A549 (cell line): Measurements from ENCODE around the gene CFAP65. TPM values are rescaled to one million over a fixed set of nuclear protein-coding genes. Genes with fewer than 3 reads are reported as not detected.

Experiments used
- ATAC-seq, 2 experiments: fragments of 200-7000 bp in 1 of 2; fragments of >200 bp in 1 of 2; cut with Nextera tagmentation in 1 of 2; cut with Tn5 transposase in 1 of 2; 3 replicates each; pipeline versions ENCODE4 v1.8.0 to v1.9.1; 2018 to 2020; ENCODE audit warnings: mild to moderate bottlenecking in 1 of 2, moderate library complexity in 1 of 2
- CTCF ChIA-PET: fragments of 300-600 bp; sonication (Branson Sonifier 250); formaldehyde crosslinking; extraction: SDS; loops from one replicate; lab custom pipeline; 2021; ENCODE audit warnings: antibody characterized with exemption, inconsistent platforms; lab: Yijun Ruan, JAX
- POLR2A ChIA-PET: fragments of 350-600 bp; formaldehyde crosslinking; extraction: SDS; loops from one replicate; lab custom pipeline; 2021; ENCODE audit warnings: antibody characterized with exemption, inconsistent platforms; lab: Yijun Ruan, JAX
- DNase-seq, 2 experiments: peaks; one replicate each; pipeline versions ENCODE4 v3.0.0 to v3.0.0-alpha.2; 2011 to 2016; ENCODE audit warnings: low read depth in 1 of 2, low spot score in 1 of 2
- FAIRE-seq: peaks from 2 replicates; lab custom pipeline; 2011; peaks lifted over from hg19 to GRCh38; lab: Jason Lieb, UNC
- H3K27ac ChIP-seq, 2 experiments: fragments of >200 bp; sonication (Bioruptor Twin); formaldehyde crosslinking; 3 replicates each; pipeline ENCODE4 v1.5.1; 2016 to 2017
- H3K4me1 ChIP-seq: fragments of >200 bp; sonication (Bioruptor Twin); formaldehyde crosslinking; 3 replicates; pipeline ENCODE4 v1.6.1; 2016
- H3K4me2 ChIP-seq: fragments of >200 bp; sonication (Bioruptor Twin); formaldehyde crosslinking; 3 replicates; pipeline ENCODE4 v1.6.1; 2016
- H3K4me3 ChIP-seq: fragments of >200 bp; sonication (Bioruptor Twin); formaldehyde crosslinking; 3 replicates; pipeline ENCODE4 v1.5.1; 2016
- H3K9me3 ChIP-seq: fragments of >200 bp; sonication (Bioruptor Twin); formaldehyde crosslinking; 3 replicates; pipeline ENCODE4 v1.6.1; 2016
- BCL3 ChIP-seq: fragments of >200 bp; sonication (Bioruptor Twin); formaldehyde crosslinking; IDR thresholded peaks from 3 replicates; pipeline ENCODE4 v1.6.1; 2016
- BHLHE40 ChIP-seq: IDR thresholded peaks from 2 replicates; pipeline ENCODE4 v1.6.1; 2012; ENCODE audit warnings: low read depth, low read length, inconsistent platforms
- CBX2 ChIP-seq: fragments of 200-600 bp; sonication (generic); IDR thresholded peaks from 2 replicates; pipeline ENCODE4 v1.6.1; 2016; ENCODE audit warnings: low read depth, mild to moderate bottlenecking, borderline replicate concordance
- CHD4 ChIP-seq: fragments of 200-600 bp; sonication (generic); IDR thresholded peaks from 2 replicates; pipeline ENCODE4 v1.6.1; 2016; ENCODE audit warnings: antibody characterized with exemption, mild to moderate bottlenecking, borderline replicate concordance
- EHF ChIP-seq: fragments of 250-450 bp; sonication (Bioruptor Pico); IDR thresholded peaks from 2 replicates; pipeline ENCODE4 v1.5.0; 2020; ENCODE audit warnings: mild to moderate bottlenecking
- ESRRA ChIP-seq: fragments of 150-350 bp; IDR thresholded peaks from 2 replicates; pipeline ENCODE4 v1.6.1; 2014; ENCODE audit warnings: mild to moderate bottlenecking, low read length, borderline replicate concordance
- KDM1A ChIP-seq: fragments of 200-600 bp; sonication (generic); IDR thresholded peaks from 2 replicates; pipeline ENCODE4 v1.6.1; 2016; ENCODE audit warnings: low read depth, mild to moderate bottlenecking
- MAZ ChIP-seq: fragments of 150-350 bp; IDR thresholded peaks from 2 replicates; pipeline ENCODE4 v1.6.1; 2014; ENCODE audit warnings: antibody characterized with exemption, low read depth, low read length, borderline replicate concordance
- MYC ChIP-seq: IDR thresholded peaks from 2 replicates; pipeline ENCODE4 v1.6.1; 2012; ENCODE audit warnings: mild to moderate bottlenecking, inconsistent platforms, low read length, improper control_type of control experiment, borderline replicate concordance
- NFE2L2 ChIP-seq: fragments of 150-350 bp; conservative IDR thresholded peaks from 2 replicates; pipeline ENCODE4 v1.6.1; 2014; ENCODE audit warnings: low read length
- POLR2A ChIP-seq: IDR thresholded peaks from 2 replicates; pipeline ENCODE4 v1.6.1; 2012; ENCODE audit warnings: mild to moderate bottlenecking, low read length
- POLR2AphosphoS2 ChIP-seq: conservative IDR thresholded peaks from 2 replicates; pipeline ENCODE4 v1.6.1; 2012; ENCODE audit warnings: low read length, improper control_type of control experiment, inconsistent platforms
- RARB ChIP-seq: fragments of 250-450 bp; sonication (Bioruptor Pico); IDR thresholded peaks from 2 replicates; pipeline ENCODE4 v1.8.0; 2021; ENCODE audit warnings: mild to moderate bottlenecking, moderate library complexity
- RCOR1 ChIP-seq: fragments of 150-350 bp; IDR thresholded peaks from 2 replicates; pipeline ENCODE4 v1.6.1; 2014; ENCODE audit warnings: antibody characterized with exemption, low read length, low read depth
- TFCP2L1 ChIP-seq: fragments of 250-450 bp; sonication (Bioruptor Pico); IDR thresholded peaks from 2 replicates; pipeline ENCODE4 v1.5.0; 2021; ENCODE audit warnings: mild to moderate bottlenecking
- TP53 ChIP-seq: fragments of 250-450 bp; sonication (Bioruptor Pico); IDR thresholded peaks from 2 replicates; pipeline ENCODE4 v1.5.0; 2021; ENCODE audit warnings: mild to moderate bottlenecking, moderate library complexity
- ZC3H11A ChIP-seq: fragments of 450-650 bp; IDR thresholded peaks from 2 replicates; pipeline ENCODE4 v1.6.1; 2014; ENCODE audit warnings: antibody characterized with exemption, mild to moderate bottlenecking
- WGBS: methylation state at CpG from one replicate; pipeline ENCODE4 v1.1.6; 2017; ENCODE audit errors: missing lambda C conversion rate; 5-methylcytosine and 5-hydroxymethylcytosine counted together
- polyA plus RNA-seq, 4 experiments: library from polyadenylated mRNA; depleted of rRNA in 3 of 4; stranded (reverse); fragments of >200 nt; fragmentation: RNase III in 1 of 4; extraction: RNeasy Plus Mini Kit Qiagen cat#74134 plus additional on column Dnase treatment in 1 of 4; gene quantifications; 2 replicates in 3 of 4; 3 replicates in 1 of 4; pipeline ENCODE4 v1.2.3, GENCODE V29; 2011 to 2017
- TF ChIP-seq, protein P1 (sequence below): fragments of >200 bp; sonication (Bioruptor Twin); formaldehyde crosslinking; IDR thresholded peaks from 2 replicates; pipeline ENCODE4 v1.6.1; 2016
- TF ChIP-seq, protein P2 (sequence below): fragments of 250-450 bp; sonication (Bioruptor Pico); IDR thresholded peaks from 2 replicates; pipeline ENCODE4 v1.5.0; 2021; ENCODE audit warnings: mild to moderate bottlenecking, moderate library complexity, borderline replicate concordance

Gene CFAP65
- polyA plus RNA-seq, 2 of the 4 experiments (the other 2 are of a cell fraction), result 0.12 to 0.14 TPM

DNA sequence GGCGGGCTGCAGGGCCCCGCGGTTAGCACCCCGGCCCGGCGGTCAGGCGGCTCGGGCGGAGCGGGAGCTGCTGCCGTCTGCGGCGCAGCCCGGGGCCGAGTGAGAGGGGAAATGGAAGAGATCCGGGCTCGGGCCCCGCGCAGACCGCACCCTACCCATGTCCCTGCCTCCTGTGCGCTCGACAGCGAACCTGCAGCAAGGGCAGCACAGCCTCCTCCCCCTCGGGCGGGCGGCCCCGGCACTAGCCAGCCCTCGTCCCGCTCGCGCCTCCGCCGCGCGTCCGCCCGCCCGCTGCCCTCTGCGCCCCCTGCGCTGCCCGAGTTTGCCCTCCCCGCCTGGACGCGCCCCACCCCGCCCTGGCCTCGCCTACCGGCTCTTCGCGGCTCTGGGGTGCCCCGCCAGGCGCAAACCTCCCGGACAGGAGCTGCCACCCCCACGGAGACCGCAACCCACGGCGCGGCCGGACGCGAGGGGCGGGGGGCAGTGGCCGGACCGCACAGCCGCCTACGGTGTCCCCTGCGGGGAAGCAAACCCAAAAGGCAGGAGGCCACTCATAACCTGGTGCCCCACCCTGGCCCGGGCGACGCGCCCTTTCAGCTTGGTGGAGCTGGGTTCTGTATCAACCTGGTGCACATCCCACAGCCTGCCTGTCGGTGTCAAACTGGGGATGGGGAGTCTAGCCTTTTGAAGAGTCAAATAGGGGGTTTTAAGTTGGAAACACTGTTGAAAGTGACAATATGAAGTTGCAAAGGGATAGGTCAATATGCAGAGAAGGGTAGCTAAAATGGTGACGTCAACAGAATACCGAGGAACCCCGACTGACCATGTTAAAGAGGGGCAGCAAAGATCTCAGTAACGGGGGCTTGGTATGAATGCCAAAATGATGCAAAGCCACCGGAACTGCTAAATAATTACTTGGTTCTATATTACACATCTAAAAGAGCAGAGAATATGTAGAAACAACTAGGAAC is 19.8 kb upstream of the CFAP65 start, which contains the start of gene IHH:
Gene IHH, minus strand, starts transcription at position 101 of the 971 bp plus-strand sequence. CDS start 454 bp downstream, outside the sequence.
- peak in 1 of 2 experiments; percentile 13 for DNase-seq
- ATAC-seq, result peak; percentile 7 to 22; a peak in 2 of 6 replicates
- Histone ChIP-seq H3K27ac (peak within 1 kb of the TSS; percentile 12 to 54; a peak in 4 of 6 replicates), H3K4me3 (peak within 1 kb of the TSS; percentile 53), H3K4me2 (peak within 1 kb of the TSS; percentile 97), H3K4me1 (peaks cover 26% of the 10 kb centered on the region), H3K9me3 (no peaks in the 10 kb centered on the region)
- TF ChIP-seq RCOR1 (no peak), RARB (CRISPR knock-in tag) (no peak), BHLHE40 (no peak), CHD4 (no peak), NFE2L2 (no peak), MYC (no peak), MAZ (no peak), POLR2A (no peak), TP53 (no peak), ESRRA (no peak), KDM1A (no peak), BCL3 (no peak), EHF (no peak), POLR2AphosphoS2 (no peak), TFCP2L1 (no peak)
- TF ChIP-seq, protein P1, sequence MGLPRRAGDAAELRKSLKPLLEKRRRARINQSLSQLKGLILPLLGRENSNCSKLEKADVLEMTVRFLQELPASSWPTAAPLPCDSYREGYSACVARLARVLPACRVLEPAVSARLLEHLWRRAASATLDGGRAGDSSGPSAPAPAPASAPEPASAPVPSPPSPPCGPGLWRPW, result no peak
- TF ChIP-seq, protein P2, sequence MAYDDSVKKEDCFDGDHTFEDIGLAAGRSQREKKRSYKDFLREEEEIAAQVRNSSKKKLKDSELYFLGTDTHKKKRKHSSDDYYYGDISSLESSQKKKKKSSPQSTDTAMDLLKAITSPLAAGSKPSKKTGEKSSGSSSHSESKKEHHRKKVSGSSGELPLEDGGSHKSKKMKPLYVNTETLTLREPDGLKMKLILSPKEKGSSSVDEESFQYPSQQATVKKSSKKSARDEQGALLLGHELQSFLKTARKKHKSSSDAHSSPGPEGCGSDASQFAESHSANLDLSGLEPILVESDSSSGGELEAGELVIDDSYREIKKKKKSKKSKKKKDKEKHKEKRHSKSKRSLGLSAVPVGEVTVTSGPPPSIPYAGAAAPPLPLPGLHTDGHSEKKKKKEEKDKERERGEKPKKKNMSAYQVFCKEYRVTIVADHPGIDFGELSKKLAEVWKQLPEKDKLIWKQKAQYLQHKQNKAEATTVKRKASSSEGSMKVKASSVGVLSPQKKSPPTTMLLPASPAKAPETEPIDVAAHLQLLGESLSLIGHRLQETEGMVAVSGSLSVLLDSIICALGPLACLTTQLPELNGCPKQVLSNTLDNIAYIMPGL (CRISPR knock-in tag), result no peak
- WGBS, result 12% methylated on average over 26 of the region's 76 CpGs
- no peak for FAIRE-seq
- ChIA-PET CTCF (interaction anchor here (0.6 to 12.2 kb wide), 10 partner anchors 10 to 290 kb away, joined by 3 to 332 read pairs (median 16); partner anchors contain the start of gene NHEJ1), POLR2A (no interaction called here)

- H3K27ac ChIP-seq, result peak overlapping the region in 1 of 2 experiments; percentile 54; a peak in 4 of 6 replicates
- DNase-seq, result peak in 1 of 2 experiments; percentile 5
- 9% methylated on average over 30 of the region's 81 CpGs for WGBS
- peaks cover 26% of the 10 kb centered on the region for H3K4me1 ChIP-seq
- POLR2A ChIA-PET, result interaction anchor here (1.0 kb wide), 1 partner anchor 44 kb away, joined by 3 read pairs; no protein-coding TSS in a partner anchor
- TF ChIP-seq ZC3H11A, result no peak
- no peak for TF ChIP-seq RCOR1
- no peak for TF ChIP-seq CBX2
- ATAC-seq, result peak in 1 of 2 experiments; percentile 33; a peak in 3 of 6 replicates
- no peak for FAIRE-seq
- H3K4me2 ChIP-seq, result peak overlapping the region; percentile 97
- no peaks in the 10 kb centered on the region for H3K9me3 ChIP-seq
- peak overlapping the region; percentile 53 for H3K4me3 ChIP-seq
- CTCF ChIA-PET, result interaction anchor here (0.6 to 12.2 kb wide), 15 partner anchors 11 to 452 kb away, joined by 3 to 332 read pairs (median 4); partner anchors contain the start of genes CRYBA2 and NHEJ1
These were observed 18.7 kb upstream of the CFAP65 start for GRCh38 chr2:219059725-219060682.
